ENCODE results near the gene TNNT3.

GRCh38 chr11:1970956-1971355 is 51.5 kb downstream of the TNNT3 start:
- TF ChIP-seq POLR2A (IDR thresholded peaks at IDR 0.05) (no peak), POLR2AphosphoS5 (IDR thresholded peaks at IDR 0.05) (no peak)
- TF ChIP-seq, protein P1, sequence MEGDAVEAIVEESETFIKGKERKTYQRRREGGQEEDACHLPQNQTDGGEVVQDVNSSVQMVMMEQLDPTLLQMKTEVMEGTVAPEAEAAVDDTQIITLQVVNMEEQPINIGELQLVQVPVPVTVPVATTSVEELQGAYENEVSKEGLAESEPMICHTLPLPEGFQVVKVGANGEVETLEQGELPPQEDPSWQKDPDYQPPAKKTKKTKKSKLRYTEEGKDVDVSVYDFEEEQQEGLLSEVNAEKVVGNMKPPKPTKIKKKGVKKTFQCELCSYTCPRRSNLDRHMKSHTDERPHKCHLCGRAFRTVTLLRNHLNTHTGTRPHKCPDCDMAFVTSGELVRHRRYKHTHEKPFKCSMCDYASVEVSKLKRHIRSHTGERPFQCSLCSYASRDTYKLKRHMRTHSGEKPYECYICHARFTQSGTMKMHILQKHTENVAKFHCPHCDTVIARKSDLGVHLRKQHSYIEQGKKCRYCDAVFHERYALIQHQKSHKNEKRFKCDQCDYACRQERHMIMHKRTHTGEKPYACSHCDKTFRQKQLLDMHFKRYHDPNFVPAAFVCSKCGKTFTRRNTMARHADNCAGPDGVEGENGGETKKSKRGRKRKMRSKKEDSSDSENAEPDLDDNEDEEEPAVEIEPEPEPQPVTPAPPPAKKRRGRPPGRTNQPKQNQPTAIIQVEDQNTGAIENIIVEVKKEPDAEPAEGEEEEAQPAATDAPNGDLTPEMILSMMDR (IDR thresholded peaks at IDR 0.05), result no peak
